Activated naive CD4-positive, alpha-beta T cell treated with anti-CD3 and anti-CD28 coated beads, Interleukin-2, amount 50 U/mL, for 16 hours (primary cell): ENCODE data around the gene ZIC5.

ENCODE experiments used
- DNase-seq: peaks from one replicate; pipeline ENCODE4 v3.0.0-alpha.2; 2020

The ZIC5 gene

DNA sequence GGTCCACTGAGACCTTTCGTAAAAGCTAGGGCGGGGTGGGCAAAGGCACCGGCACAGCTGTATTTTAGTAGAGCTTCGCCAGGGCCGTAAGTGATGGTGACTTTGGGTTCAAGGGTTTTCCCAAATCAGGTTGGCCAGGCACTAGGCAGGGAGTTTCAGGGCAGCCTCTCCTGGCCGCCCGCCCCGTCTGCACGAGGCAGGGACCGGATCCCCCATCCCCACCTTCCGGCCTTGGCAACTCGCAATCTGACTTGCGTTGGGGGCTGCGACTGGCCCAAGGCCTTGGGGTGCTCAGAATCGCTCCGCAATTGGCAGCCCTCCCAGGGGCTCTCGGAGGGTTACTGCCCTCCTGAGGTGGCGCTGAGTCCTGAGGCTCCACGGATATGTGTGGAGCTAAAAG lies 4.1 kb upstream of the ZIC5 start:
- DNase-seq: no peak

DNA sequence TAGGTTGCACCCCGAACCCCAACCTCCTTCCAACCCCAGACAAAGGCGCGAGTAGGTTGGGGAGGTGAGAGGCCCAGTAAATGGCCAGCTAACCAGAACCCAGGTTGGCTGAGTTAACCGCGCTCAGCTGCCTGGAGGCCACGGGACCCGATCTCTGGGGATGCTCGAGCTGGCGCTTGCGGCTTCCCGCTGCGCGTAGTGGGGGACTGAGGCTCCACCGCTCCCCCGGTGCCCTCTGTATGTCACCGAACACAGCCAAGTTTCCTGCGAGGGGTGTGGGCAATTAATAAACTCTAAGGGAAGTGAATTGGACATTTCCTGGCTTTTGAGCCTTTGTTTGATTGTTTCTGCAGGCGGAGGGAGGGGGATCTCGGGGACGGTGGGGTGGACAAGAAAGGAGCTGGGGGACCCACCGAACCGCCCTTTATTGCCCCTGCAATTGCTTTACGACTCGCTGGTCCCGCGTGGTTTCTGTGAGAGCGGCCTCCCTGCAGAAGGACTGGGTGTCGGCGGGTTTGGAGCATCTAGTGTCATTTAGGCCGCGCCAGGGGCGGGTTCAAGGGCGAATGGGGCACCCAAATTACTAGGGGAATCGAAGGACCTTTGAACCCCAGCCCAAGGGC lies 3.5 kb upstream of the ZIC5 start:
- DNase-seq: no peak

DNA sequence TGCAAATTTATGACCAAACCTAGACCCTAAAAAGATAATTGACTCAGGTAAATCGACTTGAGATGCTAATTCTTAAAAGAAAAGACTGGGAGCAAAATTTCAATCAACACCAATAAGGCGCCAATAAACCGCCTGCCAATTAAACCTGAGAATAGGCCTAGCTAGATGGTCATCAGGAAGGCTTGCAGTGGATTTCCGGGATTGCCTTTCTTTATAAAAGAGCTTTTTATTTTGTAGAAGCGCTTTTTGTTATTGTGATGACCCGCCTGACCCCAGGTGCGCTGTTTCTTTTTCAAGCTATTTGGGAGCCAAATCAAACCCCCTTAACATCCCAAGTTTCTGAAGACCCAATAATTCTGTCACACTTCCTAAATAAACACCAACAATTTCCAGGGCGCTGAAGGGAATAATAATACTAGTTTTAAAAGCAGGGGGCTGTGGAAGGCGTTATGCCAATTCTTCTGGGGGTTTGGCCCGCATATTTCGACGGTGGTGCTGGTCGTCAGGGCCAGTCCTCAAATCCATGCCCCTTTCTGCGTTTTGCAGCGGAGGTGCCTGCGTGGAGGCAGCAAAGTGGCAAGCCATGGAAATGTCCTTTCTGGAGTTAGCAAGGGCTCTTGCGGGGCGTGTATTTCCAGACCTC lies 2.9 kb upstream of the ZIC5 start:
- no peak for DNase-seq

DNA sequence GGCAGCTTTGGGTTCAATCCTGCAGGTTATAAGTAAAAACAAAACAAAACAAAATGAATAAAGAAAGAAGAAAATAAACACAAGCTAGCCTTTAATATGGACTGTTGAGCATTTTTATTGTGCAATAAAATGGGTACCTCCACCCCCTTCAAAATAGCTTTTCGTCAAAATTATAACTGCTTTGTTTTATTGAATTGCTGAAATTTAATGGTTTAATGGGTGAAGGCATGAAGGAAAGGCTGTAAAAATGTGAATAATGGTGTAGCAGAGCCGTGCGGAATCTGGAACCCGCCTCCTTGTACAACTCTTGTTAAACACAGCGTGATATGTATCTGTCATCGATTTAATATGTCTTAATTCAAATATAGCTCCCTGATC lies 2.2 kb upstream of the ZIC5 start:
- no peak for DNase-seq

DNA sequence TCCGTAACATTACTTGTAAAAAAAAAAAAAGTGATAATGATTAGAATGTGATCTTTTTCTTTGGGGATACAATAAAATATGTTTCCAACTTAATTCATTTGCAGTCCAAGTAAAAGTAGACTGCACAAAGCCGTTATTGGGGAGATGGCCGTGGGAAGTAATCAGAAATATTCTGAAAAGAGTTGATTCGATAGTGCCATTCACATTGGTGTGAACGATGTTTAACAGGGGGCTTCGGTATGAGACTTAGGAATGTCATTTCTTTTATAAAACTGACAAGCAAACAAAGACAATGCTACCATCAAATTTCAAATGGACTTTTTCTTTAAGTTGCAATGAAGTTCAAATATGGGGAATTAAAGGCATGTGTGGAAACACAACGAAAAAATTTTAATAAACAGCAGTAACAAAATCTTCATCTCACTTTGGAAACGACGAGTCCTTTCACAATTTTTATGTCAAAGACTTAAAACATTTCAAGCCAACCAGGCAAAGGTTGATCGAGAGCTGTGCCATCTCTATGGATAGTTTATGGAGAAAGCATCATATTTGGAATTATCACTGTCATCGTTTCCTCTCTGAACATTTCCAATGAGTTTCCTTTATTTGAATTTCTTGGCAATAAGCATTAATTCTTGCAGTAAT lies 1.7 kb upstream of the ZIC5 start:
- no peak for DNase-seq

DNA sequence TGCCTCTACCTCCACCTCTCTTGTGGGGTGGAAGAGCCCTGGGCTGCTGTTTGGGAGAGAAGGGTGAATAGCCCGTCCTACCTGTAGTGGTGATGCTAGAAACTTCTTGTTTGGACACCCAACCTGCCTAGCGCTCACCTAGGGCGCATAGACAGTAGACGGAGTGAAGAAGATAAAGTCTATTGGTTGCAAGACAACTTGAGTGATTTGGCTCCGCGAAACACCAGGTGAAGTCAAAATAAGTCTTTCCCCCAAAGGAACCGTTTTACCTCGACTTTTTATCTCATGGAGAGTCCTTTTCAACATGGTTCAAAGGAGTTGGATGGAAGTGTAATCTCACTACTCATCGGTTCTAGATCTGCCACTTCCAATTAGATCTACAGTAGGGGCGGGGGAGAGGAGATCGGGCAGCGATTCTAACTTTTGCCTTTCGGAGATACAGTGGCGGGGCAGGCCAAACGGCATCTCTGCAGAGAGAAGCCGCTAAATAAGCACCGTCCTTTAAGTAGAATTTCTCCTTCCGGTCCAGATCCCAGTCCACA lies 694 bp upstream of the ZIC5 start:
- no peak for DNase-seq

DNA sequence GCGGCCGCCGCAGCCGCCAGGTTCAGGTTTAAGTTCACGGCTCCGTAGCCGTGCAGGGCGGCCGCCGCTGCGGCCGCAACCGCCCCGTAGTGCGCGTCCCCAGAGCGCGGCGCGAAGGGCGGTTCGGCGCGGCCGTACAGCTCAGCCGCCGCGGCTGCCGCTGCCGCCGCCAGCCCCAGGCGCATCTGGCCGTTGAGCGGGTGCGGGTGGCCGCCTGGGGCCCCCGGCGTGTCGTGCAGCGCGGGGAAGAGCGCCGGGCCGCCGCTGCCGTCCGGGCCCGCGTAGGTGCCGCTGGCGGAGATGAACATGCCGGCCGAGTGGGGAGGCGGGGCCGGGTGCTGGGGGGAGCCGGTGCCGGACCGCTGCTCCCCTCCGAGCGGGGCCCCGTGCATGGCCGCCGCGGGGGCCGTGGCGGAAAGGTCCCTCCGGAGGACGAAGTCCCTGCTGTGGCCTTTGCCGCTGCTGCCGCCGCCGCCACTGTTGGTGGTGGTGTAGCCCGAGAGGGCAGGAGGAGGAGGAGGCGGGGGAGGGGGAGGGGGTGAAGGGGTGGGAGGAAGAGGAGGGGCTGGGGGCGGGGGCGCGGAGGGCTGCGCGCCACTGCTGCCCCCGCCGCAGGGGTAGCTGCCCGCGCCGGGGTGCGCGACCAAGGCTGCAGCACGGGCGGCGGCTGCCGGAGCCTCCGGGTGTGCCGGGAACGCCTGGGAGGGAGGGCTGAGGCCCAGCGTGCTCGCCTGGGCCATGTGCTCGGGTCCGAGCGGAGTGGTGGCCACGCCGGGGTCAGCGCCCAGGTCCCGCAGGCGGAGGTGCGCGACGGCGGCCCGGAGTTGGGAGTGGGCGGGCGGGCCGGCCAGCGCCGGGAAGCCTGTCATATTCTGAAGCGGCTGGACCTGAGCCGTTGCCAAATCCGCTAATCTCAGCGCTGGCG lies 654 bp downstream of the ZIC5 start:
- no peak for DNase-seq

DNA sequence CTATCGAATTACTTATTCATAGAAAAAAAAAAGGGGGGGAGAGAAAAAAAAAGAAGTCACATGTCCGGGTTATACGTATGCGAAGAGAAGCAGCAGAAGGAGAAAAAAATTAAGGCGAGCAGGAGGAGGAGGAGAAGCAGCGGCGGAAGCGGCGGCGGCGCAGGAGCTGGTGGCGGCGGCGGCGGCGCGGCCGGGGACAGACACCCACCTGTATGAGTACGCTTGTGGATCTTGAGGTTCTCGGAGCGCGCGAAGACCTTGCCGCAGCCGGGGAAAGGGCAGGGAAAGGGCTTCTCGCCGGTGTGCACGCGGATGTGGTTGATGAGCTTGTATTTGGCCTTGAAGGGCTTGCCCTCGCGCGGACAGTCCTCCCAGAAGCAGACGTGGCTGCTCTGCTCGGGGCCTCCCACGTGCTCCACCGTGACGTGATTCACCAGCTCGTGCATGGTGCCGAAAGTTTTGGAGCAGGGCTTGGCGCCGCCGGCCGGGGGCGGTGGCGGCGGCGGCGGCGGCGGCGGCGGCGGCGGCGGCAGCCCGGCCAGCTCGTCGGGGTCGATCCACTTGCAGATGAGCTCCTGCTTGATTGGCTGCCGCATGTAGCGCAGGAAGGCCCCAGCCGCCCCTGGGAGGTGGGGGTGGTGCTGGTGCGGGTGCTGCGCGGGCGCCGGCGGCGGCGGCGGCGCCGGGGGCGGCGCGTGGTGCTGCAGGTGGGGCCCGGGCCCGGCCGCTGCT lies 1.5 kb downstream of the ZIC5 start:
- DNase-seq: no peak

DNA sequence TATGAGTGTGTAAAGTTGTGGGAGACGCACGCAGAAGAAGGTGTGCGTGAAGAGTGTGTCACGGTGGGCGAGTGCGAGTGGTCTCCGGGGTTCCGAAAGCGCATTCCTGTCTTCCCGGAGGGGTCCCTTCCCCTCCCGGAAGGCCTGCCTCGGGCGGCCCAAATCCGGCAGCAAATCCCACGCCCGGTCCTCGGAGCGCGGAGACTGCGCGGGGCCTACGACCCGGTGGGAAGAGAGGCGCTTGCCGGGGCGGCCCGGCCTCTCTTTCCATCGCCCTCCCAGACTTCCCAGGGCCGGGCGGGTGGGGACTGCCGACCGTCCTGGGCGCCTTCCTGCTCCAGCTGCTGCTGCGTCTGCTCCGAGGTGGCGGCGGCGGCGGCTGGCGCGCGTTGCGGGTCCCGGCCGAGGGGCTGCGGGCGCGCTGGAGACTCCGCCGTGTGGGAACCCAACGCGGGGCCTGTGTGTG lies 2.1 kb downstream of the ZIC5 start:
- DNase-seq: no peak

DNA sequence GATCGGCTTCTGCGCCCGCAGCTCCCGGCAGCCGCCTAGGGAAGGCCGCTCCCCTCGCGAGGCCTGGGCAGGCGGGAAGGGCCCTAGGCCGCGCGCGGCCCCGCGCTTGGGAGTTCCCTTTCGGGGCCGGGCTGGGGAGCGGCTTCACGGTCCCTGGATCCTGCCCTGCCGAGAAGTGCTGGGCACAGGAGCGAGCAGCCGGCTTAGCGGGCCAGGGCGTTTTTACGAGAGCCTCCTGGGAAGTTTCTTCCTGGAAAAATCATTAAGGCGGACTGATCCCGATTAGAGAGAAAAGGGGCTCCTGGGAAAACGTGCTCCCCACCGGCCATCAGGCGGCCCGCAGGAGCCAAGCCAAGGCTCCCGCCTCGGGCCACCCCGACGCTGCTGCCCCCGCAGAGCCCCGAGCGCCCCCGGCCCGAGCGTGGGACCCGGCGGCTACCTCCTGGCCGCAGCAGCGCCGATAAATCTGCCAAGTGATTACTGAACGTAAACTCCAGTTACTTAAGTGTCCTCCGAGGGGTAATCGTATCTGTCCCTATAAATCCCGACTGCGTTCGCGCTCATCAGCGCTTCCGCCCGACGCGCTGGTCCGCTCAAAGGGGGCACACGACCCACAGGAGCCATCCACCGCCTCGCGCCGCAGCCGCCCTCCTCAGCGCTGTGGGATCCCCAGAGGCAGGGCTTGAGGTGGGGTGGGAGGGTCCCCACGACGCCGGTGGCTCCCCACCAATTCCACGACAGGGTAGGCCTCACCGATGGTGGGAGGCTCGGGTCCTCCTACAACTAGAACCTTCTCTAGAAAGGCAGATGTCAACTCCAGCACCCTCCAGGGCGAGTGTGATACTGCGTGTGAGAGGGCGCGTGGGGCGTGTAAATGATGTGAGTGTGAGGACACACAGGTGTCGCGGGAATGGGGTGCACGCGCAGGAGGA lies 2.8 kb downstream of the ZIC5 start:
- DNase-seq: no peak

DNA sequence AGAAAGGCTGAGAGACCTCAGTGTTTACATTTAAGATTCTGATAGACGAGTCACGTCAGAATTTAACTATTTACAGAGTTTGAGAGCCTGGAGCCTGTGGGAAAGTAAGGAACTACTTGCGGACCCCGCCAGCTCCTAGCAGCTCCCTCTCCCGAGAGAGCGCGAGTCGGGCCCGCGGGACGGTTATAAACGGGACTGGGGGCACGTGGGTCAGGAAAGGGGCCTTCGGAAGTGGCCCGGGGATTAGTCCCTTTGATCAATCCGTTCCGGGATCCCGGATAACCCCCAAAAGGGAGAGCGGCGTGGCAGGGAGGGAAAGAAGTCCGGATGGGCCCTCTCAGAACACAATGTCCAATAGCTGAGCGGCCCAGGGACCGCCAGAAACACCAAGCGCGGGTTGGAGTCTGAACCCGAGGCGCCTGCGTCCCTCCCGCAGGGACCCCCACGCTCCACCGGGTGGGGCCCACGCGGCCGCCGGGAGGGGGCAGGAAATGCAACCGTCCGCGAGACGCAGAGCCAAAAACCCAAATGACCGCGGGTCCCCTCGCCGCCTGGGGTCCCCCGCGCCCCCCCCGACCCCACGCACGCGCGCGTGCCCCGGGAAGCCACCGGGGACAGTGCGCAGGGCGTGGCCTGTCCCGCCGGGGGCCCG lies 3.6 kb downstream of the ZIC5 start:
- no peak for DNase-seq

DNA sequence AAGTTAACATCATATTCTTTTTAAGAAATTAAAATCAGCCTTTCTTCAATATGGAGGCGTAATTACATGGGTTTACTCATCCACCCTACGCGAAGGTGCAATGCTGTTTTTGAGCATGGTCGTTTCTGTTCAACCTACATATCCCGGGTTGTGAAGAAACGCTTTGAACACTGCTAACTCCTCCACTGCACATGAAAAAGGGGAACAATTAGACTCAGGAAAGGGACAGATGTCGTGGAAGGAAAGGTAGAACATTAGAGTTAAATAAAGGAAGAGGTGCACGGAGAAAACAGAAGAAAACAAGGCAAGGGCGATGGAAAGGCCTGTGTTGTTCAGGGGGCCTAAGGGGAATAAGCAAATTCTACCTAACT lies 4.1 kb downstream of the ZIC5 start:
- DNase-seq: no peak

DNA sequence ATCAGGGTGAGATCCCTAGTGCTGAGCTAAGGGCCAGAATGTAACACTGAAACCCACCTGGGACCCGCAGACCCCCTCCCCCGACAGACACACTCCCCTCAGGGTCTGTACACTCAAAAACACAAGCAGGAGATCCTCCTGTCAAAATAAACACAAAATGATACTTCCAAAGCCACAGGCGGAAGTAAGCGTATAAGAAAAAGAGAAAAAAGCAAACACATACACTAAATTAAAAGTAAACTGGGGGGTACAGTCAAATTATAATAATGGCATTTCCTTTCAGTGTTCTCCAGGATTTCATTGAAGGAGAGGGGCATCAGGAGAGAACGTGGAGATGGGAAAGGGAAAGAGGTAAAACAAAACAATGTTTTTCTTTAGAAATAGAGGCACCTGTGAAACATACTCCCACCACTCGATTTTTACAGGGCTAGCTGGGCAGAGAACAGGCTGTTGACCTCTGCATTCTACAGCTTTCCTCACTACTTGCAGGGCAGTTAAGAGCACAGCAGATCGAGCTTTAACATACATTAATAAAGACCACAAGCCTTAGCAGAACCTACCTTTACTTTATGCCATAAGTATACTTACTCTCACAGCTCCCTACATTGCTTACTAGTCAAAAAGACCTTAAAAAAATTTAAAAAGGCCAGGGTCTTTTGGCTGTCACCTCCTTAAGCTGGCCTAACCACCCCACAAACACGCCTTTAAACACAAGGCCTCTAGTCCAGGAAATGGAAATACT lies 5.3 kb downstream of the ZIC5 start:
- no peak for DNase-seq

DNA sequence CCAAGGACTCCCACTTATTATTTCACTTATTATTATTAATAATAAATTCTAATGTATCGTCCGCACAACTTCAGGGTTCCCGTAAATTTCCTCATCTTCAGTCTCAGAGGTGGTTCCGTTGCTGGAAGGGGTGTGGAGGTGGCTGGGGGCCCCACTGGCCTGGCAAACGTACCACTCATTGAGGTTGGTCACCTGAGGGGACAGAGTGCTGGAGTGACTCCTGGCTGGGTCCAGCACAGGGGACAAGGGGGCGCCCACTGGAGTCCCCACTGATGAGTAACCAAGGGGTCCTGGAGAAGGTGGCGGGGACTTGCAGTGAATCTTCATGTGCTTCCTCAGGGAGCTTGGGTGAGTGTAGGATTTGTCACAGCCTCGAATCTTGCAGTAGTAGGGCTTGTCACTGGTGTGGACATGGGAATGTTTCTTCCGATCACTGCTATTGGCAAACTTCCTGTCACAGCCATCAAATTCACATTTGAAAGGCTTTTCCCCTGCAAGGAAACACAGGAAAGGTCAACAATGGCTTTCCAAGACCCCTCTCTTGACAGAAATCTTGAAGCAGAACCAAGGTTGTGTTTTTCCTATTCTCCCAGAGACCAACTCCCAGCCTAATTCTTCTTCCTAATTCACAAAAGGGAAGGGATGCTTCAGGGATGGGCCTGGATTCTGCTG lies 6.1 kb downstream of the ZIC5 start:
- no peak for DNase-seq

DNA sequence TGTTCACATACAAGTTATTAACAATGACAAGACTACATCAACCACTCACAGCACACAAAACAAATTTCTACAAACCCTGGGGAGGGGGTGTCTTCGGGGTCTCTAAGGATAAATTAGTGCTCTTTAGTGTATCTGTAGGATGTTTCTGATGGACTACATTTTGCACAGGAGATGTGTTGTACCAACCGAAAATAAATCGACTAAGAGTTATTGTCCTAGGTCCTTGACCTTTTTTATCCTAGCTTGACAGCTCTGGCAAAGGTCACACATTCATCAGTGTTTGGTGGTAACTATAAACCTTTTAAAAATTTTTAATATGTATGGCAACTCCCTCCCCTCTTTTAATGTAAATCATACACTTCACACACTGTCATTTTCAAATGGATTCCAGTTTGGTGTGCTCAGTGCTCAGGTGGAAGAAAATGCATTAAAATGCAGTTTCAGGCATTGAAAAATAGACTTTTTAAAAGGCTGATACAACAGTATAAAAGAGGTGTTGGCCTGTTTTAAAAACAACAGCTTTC lies 7.7 kb downstream of the ZIC5 start:
- DNase-seq: no peak

DNA sequence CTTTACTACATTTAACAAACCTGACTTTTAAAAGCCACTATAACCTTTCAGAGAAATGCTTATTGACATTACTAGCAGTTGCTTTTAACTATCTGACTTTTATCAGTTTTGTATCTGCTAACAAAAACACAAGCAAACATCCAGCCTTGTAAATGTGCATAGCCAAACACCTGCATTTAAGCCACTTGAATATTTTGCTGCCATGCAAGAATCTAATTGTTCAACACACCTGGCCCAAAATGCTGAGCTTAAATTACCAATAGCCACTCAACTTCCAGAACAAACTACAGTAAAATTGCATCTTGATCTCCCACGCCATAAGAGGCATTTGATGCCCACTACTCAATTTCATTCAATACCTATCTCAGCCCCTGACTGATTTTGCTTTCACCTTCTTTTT lies 9.3 kb downstream of the ZIC5 start:
- no peak for DNase-seq

DNA sequence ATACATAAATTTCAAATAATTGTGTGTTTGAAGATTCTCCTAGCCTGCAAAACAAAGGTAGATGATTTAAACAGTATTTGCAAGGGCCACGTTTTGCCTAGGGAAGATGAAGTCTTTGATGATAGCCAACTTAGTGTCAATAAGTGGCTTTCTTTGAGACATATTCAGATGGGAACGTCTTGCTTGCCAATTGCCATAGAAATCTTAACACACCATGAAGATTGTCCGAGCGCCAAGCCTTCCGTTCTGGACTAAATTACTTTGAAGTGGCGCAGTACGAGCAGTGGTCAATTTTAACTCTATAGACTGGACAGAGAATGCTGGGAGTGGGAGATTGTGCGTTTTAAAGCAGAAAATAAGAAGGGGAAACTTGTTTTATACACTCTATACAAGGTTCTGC lies 9.9 kb downstream of the ZIC5 start:
- no peak for DNase-seq

DNA sequence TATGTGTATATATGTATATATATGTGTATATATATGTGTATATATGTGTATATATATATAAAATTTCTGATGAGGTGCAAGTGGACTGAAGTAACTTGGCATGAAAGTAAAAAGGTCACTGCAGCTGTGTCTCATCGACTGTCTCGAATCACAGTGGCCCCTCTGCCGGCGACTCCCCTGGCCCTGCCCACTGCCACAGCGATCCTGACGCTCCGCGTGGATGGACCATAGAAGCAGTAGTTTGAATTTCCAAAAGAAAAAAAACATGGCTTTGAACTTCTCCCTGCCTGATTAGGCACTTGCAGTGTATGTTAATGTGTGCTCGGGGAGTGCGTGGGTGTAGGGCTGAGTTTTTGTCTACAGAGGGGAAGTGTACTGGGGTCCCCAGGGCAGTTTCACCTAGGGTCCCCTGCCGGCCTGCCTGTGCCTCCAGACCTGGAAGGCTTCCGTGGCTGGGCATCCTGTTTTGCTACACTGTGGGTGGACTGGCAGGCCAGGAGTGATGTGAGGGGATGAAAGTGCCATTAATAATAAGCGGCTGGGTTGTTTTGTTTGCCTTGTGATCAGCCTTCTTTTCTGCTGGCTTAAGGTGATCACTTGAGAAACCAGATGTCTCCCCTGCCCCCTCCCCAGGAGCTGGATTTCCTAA lies 10.8 kb downstream of the ZIC5 start:
- DNase-seq: no peak
